RWPE1 (cell line): ENCODE measurements around the gene TUBB6.

Experiments
- CTCF ChIA-PET: fragments of 350-600 bp; sonication (Branson Sonifier 250); formaldehyde crosslinking; extraction: SDS; loops from one replicate; lab custom pipeline; 2021; lab: Yijun Ruan, JAX
- POLR2A ChIA-PET: fragments of 400-600 bp; formaldehyde crosslinking; extraction: SDS; loops from one replicate; lab custom pipeline; 2020; ENCODE audit warnings: antibody characterized with exemption; ENCODE audit not compliant: low non-redundant PET; lab: Yijun Ruan, JAX
- DNase-seq: peaks from one replicate; pipeline ENCODE4 v3.0.0; 2012; ENCODE audit warnings: low spot score
- H3K27ac ChIP-seq: fragments of 450-650 bp; 2 replicates; pipeline ENCODE4 v1.5.1; 2017
- TF ChIP-seq, protein P1 (sequence below): fragments of 450-650 bp; conservative IDR thresholded peaks from 2 replicates; pipeline ENCODE4 v1.5.1; 2017; ENCODE audit warnings: low read depth, mild to moderate bottlenecking

Gene TUBB6

DNA sequence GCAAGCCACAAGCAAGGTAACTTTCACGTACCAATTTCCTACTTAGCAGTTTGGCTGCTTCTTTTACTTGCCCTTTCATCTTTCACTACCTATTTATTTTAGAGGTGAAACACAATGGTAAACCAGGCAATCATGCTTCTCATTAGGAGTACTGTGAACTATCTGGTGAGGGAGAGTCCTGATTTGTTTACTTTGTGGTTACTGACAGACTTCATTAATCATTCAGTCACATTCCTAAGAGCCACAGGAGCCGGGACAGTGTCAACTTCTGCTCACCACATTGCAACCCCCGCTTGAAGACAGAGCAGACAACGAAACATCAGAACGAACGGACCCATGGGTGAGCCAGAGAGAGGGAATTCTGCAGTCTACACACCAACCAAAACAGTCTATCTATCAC lies 28.8 kb downstream of the TUBB6 start:
- peak; percentile 31 for DNase-seq
- POLR2A ChIA-PET: no interaction called here
- H3K27ac ChIP-seq: no peak overlapping the region

GRCh38 chr18:12338382-12338781 lies 30.3 kb downstream of the TUBB6 start:
- TF ChIP-seq, protein P1, sequence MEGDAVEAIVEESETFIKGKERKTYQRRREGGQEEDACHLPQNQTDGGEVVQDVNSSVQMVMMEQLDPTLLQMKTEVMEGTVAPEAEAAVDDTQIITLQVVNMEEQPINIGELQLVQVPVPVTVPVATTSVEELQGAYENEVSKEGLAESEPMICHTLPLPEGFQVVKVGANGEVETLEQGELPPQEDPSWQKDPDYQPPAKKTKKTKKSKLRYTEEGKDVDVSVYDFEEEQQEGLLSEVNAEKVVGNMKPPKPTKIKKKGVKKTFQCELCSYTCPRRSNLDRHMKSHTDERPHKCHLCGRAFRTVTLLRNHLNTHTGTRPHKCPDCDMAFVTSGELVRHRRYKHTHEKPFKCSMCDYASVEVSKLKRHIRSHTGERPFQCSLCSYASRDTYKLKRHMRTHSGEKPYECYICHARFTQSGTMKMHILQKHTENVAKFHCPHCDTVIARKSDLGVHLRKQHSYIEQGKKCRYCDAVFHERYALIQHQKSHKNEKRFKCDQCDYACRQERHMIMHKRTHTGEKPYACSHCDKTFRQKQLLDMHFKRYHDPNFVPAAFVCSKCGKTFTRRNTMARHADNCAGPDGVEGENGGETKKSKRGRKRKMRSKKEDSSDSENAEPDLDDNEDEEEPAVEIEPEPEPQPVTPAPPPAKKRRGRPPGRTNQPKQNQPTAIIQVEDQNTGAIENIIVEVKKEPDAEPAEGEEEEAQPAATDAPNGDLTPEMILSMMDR: no peak
- DNase-seq: no peak
- POLR2A ChIA-PET: no interaction called here
- peak overlapping the region; percentile 6; the same call in 1 of the 2 replicates for H3K27ac ChIP-seq
- CTCF ChIA-PET: no interaction called here

More for the DNA sequence above, 28.8 kb downstream of the TUBB6 start:
- CTCF ChIA-PET: interaction anchor here (1.0 kb wide), 1 partner anchor 9 kb away, joined by 4 read pairs; no protein-coding TSS in a partner anchor
- TF ChIP-seq, protein P1: no peak

- H3K27ac ChIP-seq: no peak overlapping the region
- CTCF ChIA-PET: no interaction called here
- POLR2A ChIA-PET: no interaction called here
- no peak for DNase-seq
- TF ChIP-seq, protein P1: no peak
Observed at GRCh38 chr18:12340945-12341660, 33.1 kb downstream of the TUBB6 start.

GRCh38 chr18:12342661-12343060 lies 34.6 kb downstream of the TUBB6 start:
- no peak for DNase-seq
- ChIA-PET CTCF (no interaction called here), POLR2A (no interaction called here)
- no peak overlapping the region for H3K27ac ChIP-seq
- TF ChIP-seq, protein P1: no peak

DNA sequence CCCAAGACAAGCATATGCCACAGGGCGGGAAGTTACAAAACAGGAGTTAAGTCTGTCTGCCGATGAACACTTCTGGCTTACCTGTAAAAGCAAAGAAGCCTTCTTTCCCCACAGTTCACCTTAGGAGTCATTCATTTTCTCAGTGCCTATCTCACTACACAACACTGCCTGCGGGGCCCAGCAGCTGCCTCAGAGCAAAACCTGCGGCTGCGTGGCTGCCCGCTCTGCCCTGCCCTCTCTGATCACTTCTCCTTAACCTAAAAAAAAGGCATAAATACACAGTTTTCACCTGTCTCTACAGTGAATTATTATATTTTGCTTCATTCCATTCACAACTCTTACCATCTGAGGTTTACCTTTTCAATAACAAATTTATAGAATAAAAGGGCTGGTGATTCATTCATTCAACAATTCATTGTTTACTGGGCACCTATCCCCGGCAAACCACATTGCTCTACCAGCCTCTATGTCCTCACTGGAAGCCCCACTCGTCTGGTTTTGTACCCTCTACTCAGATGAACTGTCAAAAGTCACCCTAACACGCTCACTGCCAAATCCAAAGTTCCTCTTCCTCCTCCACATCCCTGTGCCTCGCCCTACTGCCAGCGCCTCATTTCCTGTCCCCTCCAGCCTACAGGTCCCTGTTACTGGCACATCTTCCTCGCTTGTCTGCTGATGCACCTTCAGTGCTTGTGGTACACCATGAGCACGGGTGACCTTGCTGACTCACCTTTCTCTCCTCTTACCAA lies 37.6 kb downstream of the TUBB6 start:
- no peak for DNase-seq
- TF ChIP-seq, protein P1: no peak
- H3K27ac ChIP-seq: peak overlapping the region; percentile 33
- ChIA-PET CTCF (interaction anchor here (0.8 kb wide), 1 partner anchor 24 kb away, joined by 5 read pairs; no protein-coding TSS in a partner anchor), POLR2A (no interaction called here)

- no peak for DNase-seq
- CTCF ChIA-PET: interaction anchor here (0.7 kb wide), 1 partner anchor 8 kb away, joined by 3 read pairs; no protein-coding TSS in a partner anchor
Observed at GRCh38 chr18:12346240-12346565, 38.2 kb downstream of the TUBB6 start.

More at GRCh38 chr18:12346240-12346565, 38.2 kb downstream of the TUBB6 start:
- H3K27ac ChIP-seq: peak overlapping the region; percentile 33
- TF ChIP-seq, protein P1: no peak
- POLR2A ChIA-PET: no interaction called here
